B cell (primary cell): ENCODE data around the gene ALOX15B. TPM values are rescaled to one million over a fixed set of nuclear protein-coding genes. Genes with fewer than 3 reads are reported as not detected.

Experiments
- ATAC-seq: fragments of 200-7000 bp; cut with Tn5 transposase; one replicate; pipeline ENCODE4 v1.10.0; 2021; ENCODE audit warnings: low read depth, mild to moderate bottlenecking, moderate number of reproducible peaks, moderate library complexity
- CTCF ChIA-PET: fragments of 350-600 bp; sonication (Branson Sonifier 250); formaldehyde crosslinking; loops from one replicate; lab custom pipeline; 2021; ENCODE audit warnings: antibody characterized with exemption, inconsistent platforms; lab: Charles Lee
- POLR2A ChIA-PET: fragments of 350-600 bp; sonication (Branson Sonifier 250); formaldehyde crosslinking; loops from one replicate; lab custom pipeline; 2021; ENCODE audit warnings: antibody characterized with exemption; lab: Charles Lee
- DNase-seq: peaks from one replicate; pipeline ENCODE4 v3.0.0; 2013
- H2AFZ ChIP-seq: 2 replicates; pipeline ENCODE4 v1.6.1; 2012; ENCODE audit warnings: mild to moderate bottlenecking, low read depth, low read length; ENCODE audit not compliant: insufficient read depth, poor library complexity, severe bottlenecking
- H3K27ac ChIP-seq, 2 donors: 1 replicate in 1 of 2; 2 replicates in 1 of 2; pipeline ENCODE4 v1.5.1; 2012 to 2013; ENCODE audit warnings: low read length in 2 of 2, mild to moderate bottlenecking in 2 of 2, moderate library complexity in 1 of 2
- H3K27me3 ChIP-seq, 4 experiments: fragments of 200-600 bp in 1 of 4; sonication (generic) in 1 of 4; replicated peaks in 1 of 4; 1 replicate in 2 of 4; 2 replicates in 2 of 4; pipeline versions ENCODE4 v1.6.1 to v1.7.0; 2013 to 2016; ENCODE audit warnings: low read length in 3 of 4, mild to moderate bottlenecking in 2 of 4, mixed read lengths in 1 of 4, moderate library complexity in 1 of 4; ENCODE audit not compliant: insufficient read depth in 4 of 4, control insufficient read depth in 3 of 4; ENCODE audit errors: control extremely low read depth in 1 of 4
- H3K36me3 ChIP-seq, 2 experiments: replicated peaks in 1 of 2; 1 replicate in 1 of 2; 2 replicates in 1 of 2; pipeline versions ENCODE4 v1.6.1 to v1.7.1; 2013; ENCODE audit warnings: low read length in 1 of 2; ENCODE audit not compliant: insufficient read depth in 2 of 2, control insufficient read depth in 1 of 2; ENCODE audit errors: control extremely low read depth in 1 of 2, extremely low read depth in 1 of 2
- H3K4me1 ChIP-seq, 2 donors: fragments of 200-600 bp in 1 of 2; sonication (generic) in 1 of 2; 1 replicate in 1 of 2; 2 replicates in 1 of 2; pipeline versions ENCODE4 v1.5.1 to v1.6.1; 2013 to 2017; ENCODE audit warnings: low read length in 2 of 2; ENCODE audit not compliant: control insufficient read depth in 2 of 2, insufficient read depth in 2 of 2
- H3K4me2 ChIP-seq: replicated peaks from 2 replicates; pipeline ENCODE3; 2012; ENCODE audit warnings: mild to moderate bottlenecking, low read depth, low read length; ENCODE audit not compliant: poor library complexity, severe bottlenecking
- H3K4me3 ChIP-seq, 5 experiments: fragments of 200-600 bp in 1 of 5; sonication (generic) in 1 of 5; 1 replicate in 3 of 5; 2 replicates in 2 of 5; pipeline versions ENCODE4 v1.5.1 to v1.7.0; 2011 to 2016; ENCODE audit warnings: low read length in 4 of 5, mild to moderate bottlenecking in 4 of 5, low read depth in 2 of 5, control low read depth in 1 of 5, moderate library complexity in 1 of 5; ENCODE audit not compliant: insufficient read depth in 1 of 5; ENCODE audit errors: control extremely low read depth in 1 of 5, extremely low read depth in 1 of 5
- H3K79me2 ChIP-seq: fragments of 200-600 bp; sonication (generic); one replicate; pipeline ENCODE4 v1.6.0; 2016; ENCODE audit warnings: low read length; ENCODE audit not compliant: control insufficient read depth, insufficient read depth
- H3K9ac ChIP-seq: fragments of 200-600 bp; sonication (generic); 2 replicates; pipeline ENCODE4 v1.6.1; 2017; ENCODE audit warnings: mild to moderate bottlenecking, low read length, moderate library complexity
- H3K9me3 ChIP-seq, 3 donors: one replicate each; pipeline versions ENCODE4 v1.6.1 to v1.7.1; 2013; ENCODE audit warnings: low read length in 2 of 3; ENCODE audit not compliant: control insufficient read depth in 2 of 3, insufficient read depth in 1 of 3; ENCODE audit errors: control extremely low read depth in 1 of 3
- H4K20me1 ChIP-seq: 2 replicates; pipeline ENCODE4 v1.6.0; 2012; ENCODE audit warnings: mild to moderate bottlenecking, low read length; ENCODE audit not compliant: insufficient read depth, control insufficient read depth, poor library complexity, severe bottlenecking
- H3K27ac Mint-ChIP-seq: one replicate; pipeline ENCODE4 v1.8.0; 2021; ENCODE audit warnings: mixed read lengths
- H3K27me3 Mint-ChIP-seq: one replicate; pipeline ENCODE4 v1.8.0; 2021; ENCODE audit warnings: mixed read lengths
- H3K4me1 Mint-ChIP-seq: one replicate; pipeline ENCODE4 v1.8.0; 2021; ENCODE audit warnings: mixed read lengths
- H3K4me3 Mint-ChIP-seq: one replicate; pipeline ENCODE4 v1.8.0; 2021; ENCODE audit warnings: mixed read lengths
- H3K9me3 Mint-ChIP-seq: one replicate; pipeline ENCODE4 v1.8.0; 2022; ENCODE audit warnings: mixed read lengths; ENCODE audit not compliant: insufficient read depth
- EZH2 ChIP-seq: IDR thresholded peaks from 2 replicates; pipeline ENCODE4 v1.6.1; 2012; ENCODE audit warnings: borderline replicate concordance, low read depth, mild to moderate bottlenecking, moderate library complexity, low read length; ENCODE audit not compliant: insufficient read depth, poor library complexity, severe bottlenecking
- WGBS: methylation state at CpG from one replicate; pipeline ENCODE4 v1.1.5; 2013; ENCODE audit warnings: missing lambda C conversion rate; ENCODE audit not compliant: insufficient coverage; 5-methylcytosine and 5-hydroxymethylcytosine counted together
- intact Hi-C: fragments of 100-400 bp; cut with micrococcal nuclease; formaldehyde crosslinking; loops from one replicate; pipeline ENCODE4 v1.10.0; 2022
- polyA plus RNA-seq: library from polyadenylated mRNA; depleted of rRNA; stranded (reverse); fragments of >200 nt; gene quantifications from 2 replicates; pipeline ENCODE4 v1.2.3, GENCODE V29; 2012
- total RNA-seq, 2 donors: library from RNA; stranded (reverse); fragments of 120-200 nt in 1 of 2; gene quantifications; 1 replicate in 1 of 2; 2 replicates in 1 of 2; pipeline versions ENCODE4 v1.2.3 to v1.2.4, GENCODE V29; 2013 to 2022
- TF ChIP-seq, protein P1 (sequence below): fragments of 200-600 bp; IDR thresholded peaks from one replicate; pipeline ENCODE4 v1.8.0; 2022; ENCODE audit warnings: antibody characterized with exemption, mild to moderate bottlenecking

The ALOX15B gene
- total and polyA plus RNA-seq, 2 donors (not counting 1 experiment from before 2014, with no cell fraction given), result 0.03 TPM; not detected in 1

DNA sequence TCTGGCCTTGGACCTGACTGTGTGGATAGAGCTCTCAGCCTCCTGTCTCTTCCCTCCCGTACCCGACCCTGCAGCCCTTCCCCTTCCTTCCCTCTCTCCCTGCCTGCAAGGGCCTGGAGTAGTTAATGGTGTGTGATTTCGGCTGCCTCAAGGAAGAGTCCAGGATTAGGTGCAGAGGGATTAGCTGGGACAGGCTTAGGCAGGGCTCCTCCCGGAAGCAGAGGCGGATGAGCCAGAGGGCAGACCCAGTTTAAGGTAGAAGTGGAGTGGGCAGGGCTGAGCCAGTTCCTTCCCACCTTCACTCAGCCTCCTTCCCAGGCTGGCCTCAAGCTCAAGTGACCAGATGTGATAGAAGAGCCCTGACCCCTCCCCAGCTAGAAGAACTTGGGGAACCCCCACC is 19.7 kb upstream of the ALOX15B start:
- Histone ChIP-seq H3K4me3 (no peak overlapping the region), H3K36me3 (no peaks in the 10 kb centered on the region), H3K4me2 (no peak overlapping the region), H3K9ac (no peak overlapping the region), H3K4me1 (peaks cover 15 to 16% of the 10 kb centered on the region in 2 donors), H3K27me3 (peaks cover 0 to 49% (median 20%) of the 10 kb centered on the region in 4 experiments), H2AFZ (no peak overlapping the region), H3K9me3 (peaks cover 0 to 5% (median 0%) of the 10 kb centered on the region in 3 donors), H3K79me2 (no peaks in the 10 kb centered on the region), H3K27ac (no peak overlapping the region), H4K20me1 (no peaks in the 10 kb centered on the region)
- intact Hi-C loops, result no loop called here
- TF ChIP-seq, protein P1, sequence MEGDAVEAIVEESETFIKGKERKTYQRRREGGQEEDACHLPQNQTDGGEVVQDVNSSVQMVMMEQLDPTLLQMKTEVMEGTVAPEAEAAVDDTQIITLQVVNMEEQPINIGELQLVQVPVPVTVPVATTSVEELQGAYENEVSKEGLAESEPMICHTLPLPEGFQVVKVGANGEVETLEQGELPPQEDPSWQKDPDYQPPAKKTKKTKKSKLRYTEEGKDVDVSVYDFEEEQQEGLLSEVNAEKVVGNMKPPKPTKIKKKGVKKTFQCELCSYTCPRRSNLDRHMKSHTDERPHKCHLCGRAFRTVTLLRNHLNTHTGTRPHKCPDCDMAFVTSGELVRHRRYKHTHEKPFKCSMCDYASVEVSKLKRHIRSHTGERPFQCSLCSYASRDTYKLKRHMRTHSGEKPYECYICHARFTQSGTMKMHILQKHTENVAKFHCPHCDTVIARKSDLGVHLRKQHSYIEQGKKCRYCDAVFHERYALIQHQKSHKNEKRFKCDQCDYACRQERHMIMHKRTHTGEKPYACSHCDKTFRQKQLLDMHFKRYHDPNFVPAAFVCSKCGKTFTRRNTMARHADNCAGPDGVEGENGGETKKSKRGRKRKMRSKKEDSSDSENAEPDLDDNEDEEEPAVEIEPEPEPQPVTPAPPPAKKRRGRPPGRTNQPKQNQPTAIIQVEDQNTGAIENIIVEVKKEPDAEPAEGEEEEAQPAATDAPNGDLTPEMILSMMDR, result no peak
- no peak for TF ChIP-seq EZH2
- POLR2A ChIA-PET, result interaction anchor here (0.6 kb wide), 1 partner anchor 20 kb away, joined by 3 read pairs; the partner anchor contains the start of gene ALOX15B
- DNase-seq (no peak), ATAC-seq (no peak)
- Mint-ChIP-seq H3K9me3 (no peaks in the 10 kb centered on the region), H3K4me1 (peaks cover 15% of the 10 kb centered on the region), H3K27ac (no peak overlapping the region), H3K27me3 (peaks cover 55% of the 10 kb centered on the region), H3K4me3 (no peak overlapping the region)
- no CpG with 5 or more reads among the region's 5 CpGs for WGBS
- CTCF ChIA-PET, result interaction anchor here (1.2 kb wide), 1 partner anchor 29 kb away, joined by 4 read pairs; no protein-coding TSS in a partner anchor
